ENCODE data around the gene ARPC1B. TPM values are rescaled to one million over a fixed set of nuclear protein-coding genes. Genes with fewer than 3 reads are reported as not detected.
"Not testable (repeated sequence)": the region's sequence is repeated elsewhere in the genome, so short reads cannot be mapped to it uniquely, and the experiment has no call there.

ARPC1B gene
- total RNA-seq, 2 experiments from 2014 or later: 361 to 399 TPM

DNA sequence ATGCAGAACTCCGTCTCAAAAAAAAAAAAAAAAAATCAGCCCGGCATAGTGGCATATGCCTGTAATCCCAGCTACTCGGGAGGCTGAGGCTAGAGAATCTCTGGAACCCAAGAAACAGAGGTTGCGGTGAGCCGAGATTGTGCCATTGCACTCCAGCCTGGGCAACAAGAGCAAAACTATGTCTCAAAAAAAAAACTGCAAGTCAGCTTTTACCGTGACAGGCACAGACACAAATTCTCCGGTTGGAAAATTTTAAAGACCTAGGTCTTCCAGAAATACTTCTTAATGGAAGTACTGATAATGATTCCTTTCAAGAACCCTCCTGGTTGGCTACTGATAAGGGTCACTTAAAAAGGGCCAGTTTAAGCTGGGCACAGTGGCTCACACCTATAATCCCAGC is 19.4 kb upstream of the ARPC1B start:
- no peak overlapping the region for H3K27ac Mint-ChIP-seq
- no peaks in the 10 kb centered on the region for H3K9me3 Mint-ChIP-seq
- H3K4me1 Mint-ChIP-seq: no peaks in the 10 kb centered on the region
- no peak for DNase-seq
- ChIA-PET CTCF (interaction anchor here (0.7 to 0.8 kb wide), 2 partner anchors 60 to 853 kb away, joined by 3 to 4 read pairs; no protein-coding TSS in a partner anchor), POLR2A (no interaction called here)
- peaks cover 41% of the 10 kb centered on the region for H3K36me3 Mint-ChIP-seq (ENCODE audit: low read depth)
- no peak overlapping the region for H3K4me3 Mint-ChIP-seq
- no peaks in the 10 kb centered on the region for H3K27me3 Mint-ChIP-seq

DNA sequence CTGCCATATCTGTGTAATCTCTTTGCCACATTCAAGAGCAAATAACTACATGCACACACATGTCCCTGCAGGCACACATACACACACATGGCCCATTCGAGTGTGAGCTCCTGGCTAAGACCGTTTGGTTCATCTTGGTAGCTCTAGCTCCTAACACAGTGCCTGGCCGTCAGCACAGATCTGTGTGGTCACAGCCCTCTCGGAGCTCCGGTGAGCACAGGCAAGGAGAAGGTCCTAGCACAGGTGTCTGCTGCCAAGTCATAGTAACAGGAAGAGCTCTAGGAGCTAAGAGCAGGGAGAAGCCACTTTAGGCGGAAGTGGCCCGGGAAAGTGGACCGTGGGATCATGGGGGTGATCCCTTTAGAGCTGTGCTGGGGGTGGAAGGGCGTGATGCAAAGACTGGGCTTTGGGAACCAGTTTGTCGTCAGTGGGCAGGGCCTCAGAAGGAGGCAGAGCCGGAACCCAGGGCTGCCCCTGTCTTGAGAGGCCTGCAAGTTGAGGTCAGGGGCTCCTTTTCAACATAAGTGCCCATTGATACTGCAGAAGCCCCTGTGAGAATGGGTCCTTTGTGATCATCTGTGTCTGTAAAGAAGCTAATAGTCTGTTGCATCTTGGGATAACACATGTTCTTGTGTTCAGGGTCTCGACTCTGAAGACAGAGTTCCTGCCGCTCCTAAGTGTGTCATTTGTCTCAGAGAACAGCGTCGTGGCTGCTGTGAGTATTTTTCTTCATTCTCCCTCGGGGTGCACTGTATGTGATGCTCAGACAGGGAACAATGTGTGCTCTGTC is 16.6 kb upstream of the ARPC1B start:
- no peak for DNase-seq
- H3K4me1 Mint-ChIP-seq: no peaks in the 10 kb centered on the region
- no peaks in the 10 kb centered on the region for H3K9me3 Mint-ChIP-seq
- H3K27ac Mint-ChIP-seq: no peak overlapping the region
- no peaks in the 10 kb centered on the region for H3K27me3 Mint-ChIP-seq
- ChIA-PET POLR2A (interaction anchor here (0.7 kb wide), 1 partner anchor 200 kb away, joined by 3 read pairs; no protein-coding TSS in a partner anchor), CTCF (interaction anchor here (0.8 to 2.4 kb wide), 4 partner anchors 12 to 397 kb away, joined by 3 to 6 read pairs (median 4); no protein-coding TSS in a partner anchor)
- H3K4me3 Mint-ChIP-seq: no peak overlapping the region
- H3K36me3 Mint-ChIP-seq (ENCODE audit: low read depth): peaks cover 39% of the 10 kb centered on the region

DNA sequence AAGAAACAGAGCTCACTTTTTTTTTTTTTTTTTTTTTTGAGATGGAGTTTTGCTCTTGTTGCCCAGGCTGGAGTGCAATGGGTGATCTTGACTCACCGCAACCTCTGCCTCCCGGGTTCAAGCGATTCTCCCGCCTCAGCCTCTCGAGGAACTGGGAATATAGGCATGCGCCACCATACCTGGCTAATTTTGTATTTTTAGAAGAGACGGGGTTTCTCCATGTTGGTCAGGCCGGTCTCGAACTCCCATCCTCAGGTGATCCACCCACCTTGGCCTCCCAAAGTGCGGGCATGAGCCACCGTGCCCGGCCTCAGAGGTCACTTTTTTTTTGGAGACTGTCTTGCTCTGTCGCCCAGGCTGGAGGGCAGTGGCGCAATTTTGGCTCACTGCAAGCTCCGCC is 16.0 kb upstream of the ARPC1B start:
- H3K27ac Mint-ChIP-seq, DNase-seq, H3K9me3 Mint-ChIP-seq, H3K27me3 Mint-ChIP-seq, H3K4me3 Mint-ChIP-seq, H3K4me1 Mint-ChIP-seq, POLR2A ChIA-PET: not testable (repeated sequence)
- H3K36me3 Mint-ChIP-seq (ENCODE audit: low read depth): peaks cover 43% of the 10 kb centered on the region
- CTCF ChIA-PET: interaction anchor here (1.4 to 2.4 kb wide), 2 partner anchors 12 to 14 kb away, joined by 4 to 6 read pairs; no protein-coding TSS in a partner anchor

DNA sequence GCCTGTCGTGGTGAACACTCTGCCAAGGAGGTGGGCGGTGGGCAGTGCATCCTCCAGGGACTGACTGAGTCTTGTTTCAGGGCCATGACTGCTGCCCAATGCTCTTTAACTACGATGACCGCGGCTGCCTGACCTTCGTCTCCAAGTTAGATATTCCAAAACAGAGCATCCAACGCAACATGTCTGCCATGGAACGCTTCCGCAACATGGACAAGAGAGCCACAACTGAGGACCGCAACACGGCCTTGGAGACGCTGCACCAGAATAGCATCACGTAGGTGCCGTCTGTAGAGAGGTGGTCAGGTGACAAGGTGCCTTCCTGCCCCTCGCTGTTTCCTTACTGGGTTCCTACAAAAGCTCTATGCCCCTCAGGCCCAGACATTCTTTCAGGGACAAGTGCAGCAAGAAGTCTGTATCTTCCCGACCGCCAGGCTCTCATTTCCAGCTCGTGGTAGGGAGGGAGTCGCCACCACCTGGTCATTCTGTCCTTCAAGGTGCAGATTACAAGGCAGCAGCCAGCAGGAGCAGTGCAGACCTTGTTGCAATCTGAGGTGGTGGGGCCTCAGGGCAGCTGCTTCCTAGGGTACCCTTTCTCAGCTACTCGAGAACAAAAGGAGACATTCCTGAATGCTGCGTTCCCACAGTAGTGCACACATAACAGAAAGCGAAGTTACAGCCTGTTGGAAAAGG is 14.9 kb upstream of the ARPC1B start:
- ChIA-PET POLR2A (no interaction called here), CTCF (interaction anchor here (1.2 to 2.4 kb wide), 2 partner anchors 13 to 26 kb away, joined by 6 to 8 read pairs; no protein-coding TSS in a partner anchor)
- H3K9me3 Mint-ChIP-seq: no peaks in the 10 kb centered on the region
- peaks cover under 1% of the 10 kb centered on the region for H3K4me1 Mint-ChIP-seq
- DNase-seq: no peak
- H3K4me3 Mint-ChIP-seq: no peak overlapping the region
- H3K27ac Mint-ChIP-seq: no peak overlapping the region
- H3K36me3 Mint-ChIP-seq (ENCODE audit: low read depth): peaks cover 46% of the 10 kb centered on the region
- no peaks in the 10 kb centered on the region for H3K27me3 Mint-ChIP-seq

DNA sequence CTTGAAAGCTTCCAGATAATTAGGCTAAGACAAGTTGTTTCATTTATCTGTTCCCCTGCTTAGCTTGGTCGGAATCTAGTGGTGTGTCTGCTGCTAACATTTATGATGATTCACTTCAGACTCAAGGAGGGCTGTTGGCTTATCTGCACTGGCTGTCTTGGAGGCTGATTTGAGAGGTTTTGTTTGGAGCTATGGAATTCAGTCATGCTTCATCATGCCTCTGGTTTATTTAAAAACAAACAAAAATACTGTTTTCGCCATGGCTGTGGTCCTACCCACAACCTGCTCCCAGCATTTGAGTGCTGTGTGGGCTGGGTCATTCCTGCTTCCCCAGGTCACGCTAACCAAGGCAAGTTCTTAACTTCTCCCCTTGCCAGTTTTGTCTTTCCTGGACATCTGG is 11.7 kb upstream of the ARPC1B start:
- ChIA-PET CTCF (interaction anchor here (0.6 to 2.4 kb wide), 2 partner anchors 29 to 61 kb away, joined by 3 to 6 read pairs; no protein-coding TSS in a partner anchor), POLR2A (interaction anchor here (0.6 kb wide), 1 partner anchor 121 kb away, joined by 4 read pairs; no protein-coding TSS in a partner anchor)
- peaks cover 5% of the 10 kb centered on the region for H3K4me1 Mint-ChIP-seq
- no peaks in the 10 kb centered on the region for H3K9me3 Mint-ChIP-seq
- no peak for DNase-seq
- H3K36me3 Mint-ChIP-seq (ENCODE audit: low read depth): peaks cover 53% of the 10 kb centered on the region
- no peaks in the 10 kb centered on the region for H3K27me3 Mint-ChIP-seq
- no peak overlapping the region for H3K27ac Mint-ChIP-seq
- no peak overlapping the region for H3K4me3 Mint-ChIP-seq

DNA sequence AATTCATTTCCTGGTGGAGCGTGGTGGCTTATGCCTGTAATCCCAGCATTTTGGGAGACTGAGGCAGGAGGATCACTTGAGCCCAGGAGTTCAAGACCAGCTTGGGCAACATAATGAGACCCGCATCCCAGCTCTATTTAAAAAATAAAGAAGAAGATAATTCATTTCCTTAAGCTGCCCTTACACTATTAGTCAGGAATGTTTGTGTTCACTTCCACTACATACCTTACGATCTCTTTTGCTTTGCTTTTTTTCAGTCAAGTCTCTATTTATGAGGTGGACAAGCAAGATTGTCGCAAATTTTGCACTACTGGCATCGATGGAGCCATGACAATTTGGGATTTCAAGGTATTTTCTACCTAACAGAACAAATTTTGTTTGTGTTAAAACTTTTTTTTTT is 11.2 kb upstream of the ARPC1B start:
- POLR2A ChIA-PET: no interaction called here
- CTCF ChIA-PET: interaction anchor here (0.6 to 2.4 kb wide), 2 partner anchors 29 to 60 kb away, joined by 3 to 6 read pairs; no protein-coding TSS in a partner anchor
- no peaks in the 10 kb centered on the region for H3K27me3 Mint-ChIP-seq
- no peaks in the 10 kb centered on the region for H3K9me3 Mint-ChIP-seq
- peaks cover 5% of the 10 kb centered on the region for H3K4me1 Mint-ChIP-seq
- H3K36me3 Mint-ChIP-seq (ENCODE audit: low read depth): peaks cover 48% of the 10 kb centered on the region
- no peak overlapping the region for H3K27ac Mint-ChIP-seq
- no peak overlapping the region for H3K4me3 Mint-ChIP-seq
- no peak for DNase-seq

DNA sequence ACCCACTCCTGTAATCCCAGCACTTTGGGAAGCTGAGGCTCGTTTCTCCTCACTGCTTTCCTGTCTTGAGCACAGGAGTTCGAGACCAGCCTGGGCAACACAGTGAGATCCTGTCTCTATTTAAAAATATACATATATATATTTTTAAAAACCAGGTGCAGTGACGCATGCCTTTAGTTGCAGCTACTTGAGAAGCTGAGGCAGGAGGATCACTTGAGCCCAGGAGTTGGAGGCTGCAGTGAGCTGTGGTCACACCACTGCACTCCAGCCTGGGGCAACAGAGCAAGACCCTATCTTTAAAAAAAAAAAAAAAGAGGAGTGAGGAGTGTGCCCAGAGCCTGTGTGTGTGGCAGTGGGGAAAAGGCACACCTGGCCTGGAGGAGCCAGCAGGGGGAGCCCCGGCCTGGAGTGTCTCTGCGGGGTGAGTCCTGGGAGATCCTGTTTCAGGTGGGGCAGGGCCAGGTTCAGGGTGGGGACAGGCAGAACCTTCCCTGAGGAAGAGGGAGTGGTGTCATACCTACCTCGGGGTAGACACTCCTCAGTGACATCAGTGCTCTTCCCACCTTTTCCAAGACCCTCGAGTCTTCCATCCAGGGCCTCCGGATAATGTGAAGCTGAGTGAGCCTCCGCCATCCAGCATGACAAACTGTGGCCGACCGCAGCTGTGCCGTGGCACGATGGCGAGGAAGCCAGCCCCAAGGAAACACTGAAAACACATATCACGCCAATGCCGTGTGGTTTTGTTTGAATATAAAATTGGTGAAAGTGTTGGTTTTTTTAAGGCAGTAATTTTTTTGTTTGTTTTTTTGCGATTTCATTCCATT is 9.0 kb upstream of the ARPC1B start:
- DNase-seq: peak; percentile 69
- Mint-ChIP-seq H3K4me1 (peaks cover 24% of the 10 kb centered on the region), H3K27ac (no peak overlapping the region), H3K9me3 (no peaks in the 10 kb centered on the region), H3K27me3 (no peaks in the 10 kb centered on the region), H3K4me3 (no peak overlapping the region), H3K36me3 (ENCODE audit: low read depth) (peaks cover 45% of the 10 kb centered on the region)
- ChIA-PET CTCF (interaction anchor here (0.5 to 2.4 kb wide), 5 partner anchors 15 to 34 kb away, joined by 3 to 6 read pairs (median 3); no protein-coding TSS in a partner anchor), POLR2A (no interaction called here)

DNA sequence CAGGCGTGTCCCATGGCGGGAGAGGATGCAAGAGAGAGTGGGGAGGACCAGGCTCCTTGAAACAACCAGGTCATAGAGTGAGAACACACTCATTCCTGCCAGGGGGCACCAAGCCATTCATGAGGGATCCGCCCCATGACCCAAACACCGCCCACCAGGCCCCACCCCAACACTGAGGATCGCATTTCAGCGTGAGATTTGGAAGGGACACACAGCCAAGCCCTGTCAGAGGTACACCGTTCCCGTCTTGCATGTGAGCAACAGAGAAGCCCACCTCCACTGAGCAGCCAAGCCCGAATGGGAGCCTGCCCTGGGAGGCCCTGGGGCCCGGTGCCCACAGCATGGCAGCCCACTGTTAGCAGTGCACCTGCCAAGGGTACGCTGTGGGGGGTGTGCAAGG is 7.9 kb upstream of the ARPC1B start:
- Mint-ChIP-seq H3K4me1 (peaks cover 24% of the 10 kb centered on the region), H3K27me3 (no peaks in the 10 kb centered on the region), H3K9me3 (no peaks in the 10 kb centered on the region), H3K27ac (no peak overlapping the region), H3K36me3 (ENCODE audit: low read depth) (peaks cover 35% of the 10 kb centered on the region), H3K4me3 (no peak overlapping the region)
- POLR2A ChIA-PET: no interaction called here
- CTCF ChIA-PET: no interaction called here
- no peak for DNase-seq

DNA sequence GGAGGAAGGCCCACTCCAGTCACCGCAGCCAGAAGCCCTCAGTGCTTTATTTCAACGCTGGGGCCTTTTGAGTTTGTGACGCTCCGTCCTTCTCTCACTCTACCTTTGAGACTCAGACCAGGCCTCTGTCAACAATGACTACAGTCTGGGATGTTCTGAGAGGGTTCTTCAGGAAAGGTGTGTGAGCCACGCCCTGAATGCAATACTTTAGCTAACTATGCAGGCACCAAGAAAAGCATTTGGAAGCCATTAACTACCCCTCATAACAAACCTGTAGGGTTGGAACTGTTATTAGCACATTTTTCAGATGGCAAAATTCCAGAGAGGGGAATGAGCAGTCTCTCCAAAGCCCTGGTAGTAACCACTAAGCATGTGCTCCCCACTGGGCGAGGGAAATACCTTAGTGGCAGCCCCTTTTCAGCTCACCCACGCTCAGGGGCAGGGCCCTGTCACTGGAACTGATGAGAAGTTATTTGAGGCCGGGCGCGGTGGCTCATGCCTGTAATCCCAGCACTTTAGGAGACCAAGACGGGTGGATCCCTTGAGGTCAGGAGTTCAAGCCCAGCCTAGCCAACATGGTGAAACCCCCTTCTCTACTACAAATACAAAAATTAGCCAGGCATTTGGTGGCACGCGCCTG is 5.7 kb upstream of the ARPC1B start:
- peak overlapping the region; percentile 79 for H3K27ac Mint-ChIP-seq
- H3K27me3 Mint-ChIP-seq: no peaks in the 10 kb centered on the region
- no peak overlapping the region for H3K4me3 Mint-ChIP-seq
- H3K36me3 Mint-ChIP-seq (ENCODE audit: low read depth): peaks cover 22% of the 10 kb centered on the region
- CTCF ChIA-PET: interaction anchor here (1.0 to 1.8 kb wide), 2 partner anchors 9 to 18 kb away, joined by 5 read pairs; no protein-coding TSS in a partner anchor
- no peak for DNase-seq
- peaks cover 32% of the 10 kb centered on the region for H3K4me1 Mint-ChIP-seq
- no peaks in the 10 kb centered on the region for H3K9me3 Mint-ChIP-seq
- POLR2A ChIA-PET: no interaction called here

DNA sequence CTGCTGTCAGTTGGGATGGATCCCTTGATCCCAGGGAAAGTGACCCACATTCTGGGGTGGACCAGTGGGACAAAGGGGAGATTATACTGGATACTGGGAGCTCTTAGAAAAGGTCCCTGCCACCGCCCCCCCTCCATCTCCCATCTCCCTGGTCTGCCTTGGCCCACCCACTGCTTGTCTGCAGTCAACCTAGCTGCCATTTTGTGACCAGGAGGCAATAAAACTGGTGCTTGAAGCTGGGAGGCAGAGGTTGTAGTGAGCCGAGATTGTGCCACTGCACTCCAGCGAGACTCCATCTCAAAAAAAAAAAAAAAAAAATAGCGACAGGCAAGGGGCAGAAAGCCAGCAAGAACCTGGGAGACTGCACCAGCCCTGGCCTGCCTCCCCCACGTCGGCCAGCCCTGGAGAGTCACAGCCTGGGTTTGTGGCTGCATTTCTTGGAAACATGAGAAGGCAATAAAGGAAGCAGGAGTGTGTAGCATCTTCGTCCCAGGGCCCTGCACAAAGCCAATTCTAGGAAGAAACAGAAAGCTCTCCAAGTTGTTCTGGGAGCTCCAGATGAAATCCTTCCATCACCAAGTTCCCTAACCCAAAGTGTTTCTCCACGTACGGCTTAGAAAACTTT is 4.7 kb upstream of the ARPC1B start:
- ChIA-PET POLR2A (interaction anchor here (0.6 kb wide), 1 partner anchor 32 kb away, joined by 3 read pairs; no protein-coding TSS in a partner anchor), CTCF (interaction anchor here (0.6 to 1.8 kb wide), 3 partner anchors 8 to 17 kb away, joined by 3 to 5 read pairs (median 5); no protein-coding TSS in a partner anchor)

DNA sequence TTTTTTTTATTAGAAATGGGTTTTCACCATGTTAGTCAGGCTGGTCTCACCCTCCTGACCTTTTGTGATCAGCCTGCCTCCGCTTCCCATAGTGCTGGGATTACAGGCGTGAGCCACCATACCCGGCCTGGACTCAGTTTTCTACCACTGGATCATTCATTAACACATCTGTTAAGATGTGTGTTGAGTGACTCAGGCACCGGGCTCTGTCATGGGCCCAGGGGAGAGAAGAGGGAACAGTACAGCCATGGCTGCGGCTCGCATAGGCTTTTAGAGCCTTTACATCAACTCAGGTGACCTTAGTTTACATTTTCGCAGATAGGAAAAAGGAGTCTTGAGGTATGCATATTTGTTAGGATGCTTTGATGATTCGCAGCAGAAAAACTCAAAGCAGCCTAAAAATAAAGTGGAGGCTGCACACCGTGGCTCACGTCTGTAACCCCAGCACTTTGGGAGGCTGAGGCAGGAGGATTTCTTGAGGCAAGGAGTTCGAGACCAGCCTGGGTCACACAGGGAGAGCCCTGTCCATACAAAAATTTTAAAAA is 3.1 kb upstream of the ARPC1B start:
- H3K4me1 Mint-ChIP-seq: peaks cover 31% of the 10 kb centered on the region
- ChIA-PET CTCF (interaction anchor here (0.7 to 1.8 kb wide), 3 partner anchors 12 to 37 kb away, joined by 3 to 6 read pairs (median 3); partner anchors contain the start of genes BUD31 and PDAP1), POLR2A (no interaction called here)
- H3K27ac Mint-ChIP-seq: peak overlapping the region; percentile 57
- H3K9me3 Mint-ChIP-seq: no peaks in the 10 kb centered on the region
- DNase-seq: no peak
- no peaks in the 10 kb centered on the region for H3K27me3 Mint-ChIP-seq
- H3K4me3 Mint-ChIP-seq: no peak overlapping the region
- peaks cover 5% of the 10 kb centered on the region for H3K36me3 Mint-ChIP-seq (ENCODE audit: low read depth)

More for the DNA sequence above, 4.7 kb upstream of the ARPC1B start:
- Mint-ChIP-seq H3K27ac (no peak overlapping the region), H3K4me3 (no peak overlapping the region), H3K9me3 (no peaks in the 10 kb centered on the region), H3K36me3 (ENCODE audit: low read depth) (peaks cover 17% of the 10 kb centered on the region), H3K4me1 (peaks cover 31% of the 10 kb centered on the region), H3K27me3 (no peaks in the 10 kb centered on the region)
- no peak for DNase-seq

Data from activated CD4-positive, alpha-beta T cell treated with anti-CD3 and anti-CD28 coated beads, Interleukin-2, amount 10 ng/mL, durations not matched to agents 7 days and 5 days (primary cell).